NCI-H1694 treated with DMSO at 0.1 percent for 48 hours (cell line): ENCODE measurements around the gene GRIP2.

Source experiments
- DNase-seq: peaks from one replicate; lab custom pipeline; 2025; lab: John Stamatoyannopoulos, UW

GRIP2 gene

DNA sequence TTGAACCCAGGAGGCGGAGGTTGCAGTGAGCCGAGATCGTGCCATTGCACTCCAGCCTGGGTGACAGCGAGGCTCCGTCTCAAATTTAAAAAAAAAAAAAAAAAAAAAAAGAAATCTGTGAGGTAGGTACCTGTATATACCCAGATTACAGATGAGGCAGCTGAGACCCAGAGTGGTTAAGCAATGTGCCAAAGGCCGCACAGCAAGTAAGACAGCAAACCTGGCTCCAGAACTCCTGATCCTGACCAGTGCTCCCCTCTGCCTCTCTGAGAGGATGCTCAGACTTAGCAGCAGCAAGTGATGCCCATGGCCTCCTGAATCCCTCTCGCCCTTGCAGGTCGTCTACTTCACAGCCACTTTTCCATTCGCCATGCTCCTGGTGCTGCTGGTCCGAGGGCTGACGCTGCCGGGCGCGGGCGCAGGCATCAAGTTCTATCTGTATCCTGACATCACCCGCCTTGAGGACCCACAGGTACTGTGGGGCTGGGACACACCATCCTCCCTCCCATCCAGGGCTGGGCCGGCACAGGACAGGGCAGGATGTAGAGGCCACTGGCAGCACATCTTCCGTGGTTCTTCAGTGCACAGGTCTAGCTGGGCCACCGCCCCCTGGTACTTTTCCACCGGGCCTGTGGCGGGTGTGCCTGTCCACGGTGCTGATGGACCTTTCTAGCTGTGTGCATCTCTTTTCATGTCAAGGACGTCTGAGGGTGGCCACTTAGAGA is 73.8 kb downstream of the GRIP2 start:
- DNase-seq, result no peak

DNA sequence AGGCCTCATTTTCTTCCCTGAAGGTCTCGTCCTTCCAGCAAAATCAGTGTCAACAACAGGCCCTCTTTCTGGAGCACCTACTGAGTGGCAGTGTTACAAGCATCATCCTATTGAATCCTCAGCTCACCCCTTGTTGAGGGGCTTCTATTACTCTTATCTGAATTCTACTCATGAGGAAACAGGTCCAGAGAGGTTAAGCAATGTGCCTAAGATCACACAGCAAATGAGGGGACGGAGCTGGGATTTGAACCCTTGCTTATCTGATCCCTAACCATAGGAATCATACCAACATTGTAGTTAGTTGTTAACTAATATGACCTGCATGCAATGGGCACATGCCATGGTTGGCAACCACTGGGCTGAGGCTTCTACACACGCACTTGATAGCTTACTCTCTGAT is 74.7 kb downstream of the GRIP2 start:
- no peak for DNase-seq

GRCh38 chr3:14464521-14464920 is 75.6 kb downstream of the GRIP2 start:
- no peak for DNase-seq

DNA sequence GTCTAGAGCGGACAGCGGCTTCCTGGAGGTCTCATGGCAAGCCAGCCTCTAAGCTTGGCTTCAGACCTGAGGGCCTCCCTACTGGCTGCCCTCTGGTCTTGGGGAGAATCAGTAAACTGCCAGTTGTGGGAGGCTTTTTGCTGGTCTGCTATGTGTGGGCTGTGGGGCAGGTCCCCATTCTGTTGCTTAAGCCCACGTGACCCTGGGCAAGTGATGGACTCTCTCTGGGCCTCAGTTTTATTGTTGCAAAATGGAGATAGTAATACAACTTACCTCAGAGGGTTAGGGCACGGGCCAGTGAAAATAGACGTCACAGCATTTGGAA is 76.0 kb downstream of the GRIP2 start:
- DNase-seq, result no peak

- DNase-seq, result no peak
Measured at GRCh38 chr3:14463330-14464140, 76.6 kb downstream of the GRIP2 start.

- no peak for DNase-seq
Measured at GRCh38 chr3:14462738-14463137, 77.4 kb downstream of the GRIP2 start.

- DNase-seq, result peak; percentile 9
Measured at GRCh38 chr3:14461748-14462324, 78.3 kb downstream of the GRIP2 start.

DNA sequence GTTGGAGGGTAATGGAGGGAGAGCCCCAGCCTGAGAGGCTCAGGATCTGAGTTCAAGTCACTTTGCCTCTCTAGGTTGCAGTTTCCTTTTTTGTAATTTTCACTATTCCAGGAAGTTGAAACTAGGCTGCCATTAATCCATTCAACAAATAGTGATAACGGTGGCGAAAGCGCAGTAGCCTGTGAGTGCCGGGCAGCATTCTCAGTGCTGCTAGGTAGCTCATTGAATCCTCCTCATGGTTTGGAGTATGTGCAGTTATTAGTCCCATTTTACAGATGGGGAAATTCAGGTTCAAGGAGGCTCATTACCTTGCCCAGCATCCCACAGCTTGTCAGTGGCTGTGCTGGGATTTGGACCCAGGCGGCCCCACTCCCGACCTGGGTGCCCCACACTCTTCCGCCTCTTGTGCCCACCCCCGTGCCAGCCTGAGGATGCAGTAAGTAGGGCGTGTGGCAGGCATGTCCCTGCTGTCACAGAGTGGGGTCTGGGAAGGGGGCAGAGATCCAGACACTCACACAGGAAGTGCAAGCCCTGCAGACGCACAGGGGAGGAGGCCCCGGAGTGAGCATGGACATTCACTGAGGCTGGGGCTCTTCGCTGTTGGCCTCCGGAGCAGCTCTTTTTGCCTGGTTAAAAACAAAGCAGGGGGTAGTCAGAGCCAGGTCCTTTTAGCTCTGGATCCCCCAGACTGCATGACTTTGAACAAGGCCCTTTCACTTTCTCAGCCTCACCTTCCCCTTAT is 79.0 kb downstream of the GRIP2 start:
- DNase-seq, result no peak

- no peak for DNase-seq
Measured at GRCh38 chr3:14460342-14461005, 79.7 kb downstream of the GRIP2 start.

DNA sequence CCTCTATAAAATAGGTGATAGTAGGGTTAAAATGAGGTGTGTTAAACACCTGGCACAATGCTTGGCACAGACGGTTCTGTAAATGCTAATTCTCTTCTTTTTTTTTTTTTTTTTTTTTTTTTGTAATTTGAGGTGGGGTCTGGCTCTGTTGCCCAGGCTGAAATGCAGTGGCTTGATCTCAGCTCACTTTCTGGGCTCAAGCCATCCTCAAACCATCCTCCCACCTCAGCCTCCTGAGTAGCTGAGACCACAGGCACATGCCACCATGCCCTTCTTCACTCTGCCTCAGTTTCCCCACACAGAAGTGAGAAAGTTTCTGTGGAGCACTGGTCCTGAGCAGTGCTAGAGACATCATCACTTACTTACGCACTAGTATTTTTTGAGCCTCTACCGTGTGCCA is 80.4 kb downstream of the GRIP2 start:
- no peak for DNase-seq

- no peak for DNase-seq
Measured at GRCh38 chr3:14459384-14459783, 80.8 kb downstream of the GRIP2 start.

GRCh38 chr3:14458434-14459275 is 81.5 kb downstream of the GRIP2 start:
- DNase-seq, result no peak

DNA sequence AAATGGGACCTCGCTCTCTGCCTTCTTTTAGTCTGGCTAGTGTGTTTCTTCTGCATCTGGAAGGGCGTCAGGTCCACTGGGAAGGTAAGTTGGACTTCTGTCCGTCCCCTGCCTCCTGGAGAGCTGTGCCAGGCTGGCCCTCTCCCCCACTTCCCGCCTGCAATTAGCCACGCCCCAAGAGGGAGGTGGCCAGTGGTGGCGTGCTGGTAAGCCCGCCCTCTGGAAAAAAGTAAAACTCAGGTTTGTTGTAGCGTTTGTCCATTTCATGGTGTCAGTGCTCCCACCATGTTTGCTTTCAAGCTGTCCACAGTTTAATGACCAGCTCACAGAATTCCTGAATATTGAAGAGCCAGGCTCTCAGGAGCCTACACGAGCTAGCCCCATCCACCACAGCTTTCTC is 82.1 kb downstream of the GRIP2 start:
- no peak for DNase-seq

GRCh38 chr3:14457481-14457880 is 82.7 kb downstream of the GRIP2 start:
- no peak for DNase-seq

- no peak for DNase-seq
Measured at GRCh38 chr3:14456794-14457193, 83.3 kb downstream of the GRIP2 start.

- DNase-seq, result no peak
Measured at GRCh38 chr3:14455571-14456317, 84.4 kb downstream of the GRIP2 start.

DNA sequence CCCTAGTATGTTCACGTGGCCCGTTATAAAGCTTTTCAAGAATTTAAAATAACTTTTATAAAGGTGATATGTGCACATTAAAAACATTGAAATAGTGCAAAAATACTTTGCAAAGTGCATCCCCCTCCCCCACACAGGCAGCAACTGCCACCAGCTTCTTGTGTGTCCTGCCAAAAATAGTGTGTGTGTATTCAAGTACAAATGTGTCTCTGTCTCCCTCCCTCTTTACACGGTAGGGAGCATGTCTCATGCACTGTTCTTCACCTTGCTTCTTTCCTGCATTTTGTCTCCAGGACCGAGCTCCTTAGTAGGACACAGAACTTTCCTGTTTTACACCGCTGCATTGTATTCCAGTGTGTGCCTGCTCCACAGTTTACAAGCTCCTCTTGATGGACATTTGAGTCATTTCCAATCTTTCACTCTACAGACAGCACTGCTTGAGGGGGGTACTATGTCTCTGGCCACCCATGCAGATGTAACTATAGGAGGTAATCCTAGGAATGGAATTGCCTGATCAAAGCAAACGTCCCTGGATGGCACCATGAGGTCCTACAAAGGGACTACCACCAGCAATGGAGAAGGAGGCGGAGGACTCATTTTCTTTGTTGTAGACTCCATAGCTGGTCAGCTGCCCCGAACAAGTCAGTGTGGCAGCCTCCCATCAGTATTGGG is 85.4 kb downstream of the GRIP2 start:
- DNase-seq, result no peak

DNA sequence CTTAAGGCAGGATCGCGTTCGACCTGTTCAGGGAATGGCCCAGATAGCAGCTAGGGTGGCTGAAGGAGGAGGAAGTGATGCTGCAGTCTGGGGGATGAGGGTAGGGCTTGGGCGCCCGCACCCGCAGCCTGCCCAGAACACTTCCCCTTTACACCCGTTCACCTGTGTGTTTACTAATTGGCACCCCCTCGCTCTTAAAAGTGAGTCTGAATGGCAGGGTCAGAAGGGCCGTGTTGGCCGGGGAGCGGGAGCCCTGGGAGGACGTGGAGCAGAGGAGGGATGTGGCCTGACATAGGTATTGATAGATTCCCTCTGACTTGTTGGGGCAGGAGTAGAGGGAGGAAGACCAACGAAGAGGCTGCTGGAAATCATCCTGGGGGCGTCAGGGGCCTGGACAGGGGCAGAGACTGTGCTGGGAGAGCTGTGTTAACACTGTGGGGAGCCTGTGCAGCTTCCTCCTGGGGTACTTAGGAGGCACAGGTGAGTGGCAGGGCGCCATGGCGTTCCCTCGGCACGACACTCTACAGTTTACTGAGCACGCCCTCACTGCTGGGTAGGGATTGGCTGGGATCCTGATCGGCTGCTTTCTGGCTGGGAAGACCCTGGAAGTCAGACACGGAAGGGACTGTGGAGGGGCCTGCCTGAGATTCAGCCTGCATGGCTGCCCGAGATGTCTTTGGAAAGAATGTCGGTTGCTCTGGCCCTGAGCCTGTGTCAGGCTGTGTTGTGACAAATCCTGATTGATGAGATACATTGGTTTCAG is 86.1 kb downstream of the GRIP2 start:
- no peak for DNase-seq
